BE2C (cell line): ENCODE data around the gene VWA5B2.

Experiments used
- DNase-seq: peaks from one replicate; pipeline ENCODE4 v3.0.0-alpha.2; 2020
- H3K27me3 ChIP-seq: fragments of 250-450 bp; sonication (Bioruptor Pico); 2 replicates; pipeline ENCODE4 v1.5.1; 2020; ENCODE audit warnings: mild to moderate bottlenecking
- H3K36me3 ChIP-seq: fragments of 250-450 bp; sonication (Bioruptor Pico); 2 replicates; pipeline ENCODE4 v1.5.1; 2020; ENCODE audit warnings: mild to moderate bottlenecking
- H3K4me1 ChIP-seq: fragments of 250-450 bp; sonication (Bioruptor Pico); 2 replicates; pipeline ENCODE4 v1.5.1; 2020
- H3K4me3 ChIP-seq: 2 replicates; pipeline ENCODE4 v1.5.1; 2011; ENCODE audit warnings: low read depth, low read length
- H3K9me3 ChIP-seq: fragments of 250-450 bp; sonication (Bioruptor Pico); 2 replicates; pipeline ENCODE4 v1.5.1; 2020
- CTCF ChIP-seq: IDR thresholded peaks from 2 replicates; pipeline ENCODE4 v1.5.1; 2012; ENCODE audit warnings: mild to moderate bottlenecking, low read depth, low read length

VWA5B2 gene

GRCh38 chr3:184185461-184186183, 43.8 kb upstream of the VWA5B2 start:
- H3K9me3 ChIP-seq = no peaks in the 10 kb centered on the region
- H3K36me3 ChIP-seq = peaks cover 66% of the 10 kb centered on the region
- H3K27me3 ChIP-seq = no peaks in the 10 kb centered on the region
- H3K4me3 ChIP-seq = peak overlapping the region; percentile 98
- TF ChIP-seq CTCF = no peak
- DNase-seq = peak; percentile 100
- H3K4me1 ChIP-seq = peaks cover 5% of the 10 kb centered on the region

GRCh38 chr3:184186184-184186901, 43.0 kb upstream of the VWA5B2 start, which contains the start of gene ABCF3:
TSS of gene ABCF3 (plus strand) at chr3:184186199. CDS start at chr3:184186208, 9 bp downstream.
- H3K4me3 ChIP-seq = peak within 1 kb of the TSS; percentile 98
- no peak for DNase-seq
- peaks cover 5% of the 10 kb centered on the region for H3K4me1 ChIP-seq
- no peaks in the 10 kb centered on the region for H3K9me3 ChIP-seq
- H3K27me3 ChIP-seq = no peaks in the 10 kb centered on the region
- peaks cover 66% of the 10 kb centered on the region for H3K36me3 ChIP-seq
- no peak for TF ChIP-seq CTCF

- Histone ChIP-seq H3K4me1 (peaks cover 5% of the 10 kb centered on the region), H3K36me3 (peaks cover 63% of the 10 kb centered on the region), H3K9me3 (no peaks in the 10 kb centered on the region), H3K4me3 (peak overlapping the region; percentile 98), H3K27me3 (no peaks in the 10 kb centered on the region)
- TF ChIP-seq CTCF = no peak
- DNase-seq = no peak
Measured at GRCh38 chr3:184186902-184187207, 42.5 kb upstream of the VWA5B2 start.

- Histone ChIP-seq H3K27me3 (no peaks in the 10 kb centered on the region), H3K36me3 (peaks cover 63% of the 10 kb centered on the region), H3K4me3 (no peak overlapping the region), H3K4me1 (peaks cover 5% of the 10 kb centered on the region), H3K9me3 (no peaks in the 10 kb centered on the region)
- TF ChIP-seq CTCF = no peak
- no peak for DNase-seq
Measured at GRCh38 chr3:184188080-184188479, 41.3 kb upstream of the VWA5B2 start.

GRCh38 chr3:184189421-184189820, 40.0 kb upstream of the VWA5B2 start:
- H3K36me3 ChIP-seq = peaks cover 63% of the 10 kb centered on the region
- no peak overlapping the region for H3K4me3 ChIP-seq
- no peaks in the 10 kb centered on the region for H3K27me3 ChIP-seq
- no peaks in the 10 kb centered on the region for H3K9me3 ChIP-seq
- H3K4me1 ChIP-seq = peaks cover 5% of the 10 kb centered on the region
- TF ChIP-seq CTCF = no peak
- no peak for DNase-seq

GRCh38 chr3:184192889-184193288, 36.5 kb upstream of the VWA5B2 start:
- no peak for TF ChIP-seq CTCF
- H3K36me3 ChIP-seq = peaks cover 62% of the 10 kb centered on the region
- DNase-seq = no peak

More at GRCh38 chr3:184192889-184193288, 36.5 kb upstream of the VWA5B2 start:
- no peaks in the 10 kb centered on the region for H3K9me3 ChIP-seq
- no peaks in the 10 kb centered on the region for H3K27me3 ChIP-seq
- H3K4me3 ChIP-seq = no peak overlapping the region
- no peaks in the 10 kb centered on the region for H3K4me1 ChIP-seq
